H1 (cell line): Measurements from ENCODE around the gene ACAP3.

Experiments
- EZH2 ChIP-seq: fragments of 200-600 bp; sonication (generic); IDR thresholded peaks from 2 replicates; pipeline ENCODE4 v1.7.1; 2012; ENCODE audit warnings: low read depth, mild to moderate bottlenecking, moderate library complexity, low read length, inconsistent platforms; ENCODE audit not compliant: severe bottlenecking
- RFX5 ChIP-seq: IDR thresholded peaks from 2 replicates; pipeline ENCODE4 v1.6.1; 2011; ENCODE audit warnings: low read depth, low read length, improper control_type of control experiment, borderline replicate concordance
- TF ChIP-seq, protein P1 (sequence below), 3 experiments: IDR thresholded peaks; 1 replicate in 2 of 3; 2 replicates in 1 of 3; pipeline versions ENCODE4 v1.5.1 to v1.6.1; 2011; ENCODE audit warnings: low read length in 3 of 3, mild to moderate bottlenecking in 3 of 3, inconsistent platforms in 2 of 3, low read depth in 1 of 3, moderate library complexity in 1 of 3; ENCODE audit not compliant: insufficient read depth in 1 of 3; ENCODE audit errors: control extremely low read depth in 1 of 3
- TF ChIP-seq, protein P2 (sequence below): IDR thresholded peaks from 2 replicates; pipeline ENCODE4 v1.6.1; 2011; ENCODE audit warnings: low read length, improper control_type of control experiment

DNA sequence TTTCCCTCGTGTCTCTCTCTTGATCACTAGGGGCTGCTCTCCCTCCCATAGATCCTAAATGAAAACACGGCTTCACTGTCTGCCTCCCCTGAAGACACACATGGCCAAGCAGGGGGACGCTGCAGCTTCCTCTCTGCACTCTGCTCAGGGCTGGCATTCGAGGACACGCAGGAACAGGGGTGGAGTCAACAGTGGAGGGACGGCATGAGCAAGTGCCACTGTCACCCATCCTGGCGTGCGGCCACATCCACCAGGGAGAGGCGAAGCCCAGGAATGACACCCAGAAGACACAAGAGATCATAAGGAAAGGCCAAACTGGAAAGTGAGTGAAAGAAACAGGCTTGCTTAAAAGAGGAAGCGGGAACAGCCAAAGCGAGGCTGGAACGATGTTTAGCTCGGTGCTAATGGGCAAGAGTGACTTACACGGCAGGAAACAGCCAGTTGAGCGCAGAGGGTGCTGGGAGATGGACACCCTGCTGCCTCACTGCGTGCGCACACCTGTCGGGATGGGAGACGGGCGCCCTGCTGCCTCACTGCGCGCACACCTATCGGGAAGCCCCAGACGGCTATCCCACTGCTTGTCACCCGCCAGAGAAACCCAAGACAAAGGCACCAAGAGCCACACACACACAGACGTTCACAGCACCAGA lies 47.7 kb downstream of the ACAP3 start:
- TF ChIP-seq EZH2 (no peak), RFX5 (no peak)
- TF ChIP-seq, protein P1, sequence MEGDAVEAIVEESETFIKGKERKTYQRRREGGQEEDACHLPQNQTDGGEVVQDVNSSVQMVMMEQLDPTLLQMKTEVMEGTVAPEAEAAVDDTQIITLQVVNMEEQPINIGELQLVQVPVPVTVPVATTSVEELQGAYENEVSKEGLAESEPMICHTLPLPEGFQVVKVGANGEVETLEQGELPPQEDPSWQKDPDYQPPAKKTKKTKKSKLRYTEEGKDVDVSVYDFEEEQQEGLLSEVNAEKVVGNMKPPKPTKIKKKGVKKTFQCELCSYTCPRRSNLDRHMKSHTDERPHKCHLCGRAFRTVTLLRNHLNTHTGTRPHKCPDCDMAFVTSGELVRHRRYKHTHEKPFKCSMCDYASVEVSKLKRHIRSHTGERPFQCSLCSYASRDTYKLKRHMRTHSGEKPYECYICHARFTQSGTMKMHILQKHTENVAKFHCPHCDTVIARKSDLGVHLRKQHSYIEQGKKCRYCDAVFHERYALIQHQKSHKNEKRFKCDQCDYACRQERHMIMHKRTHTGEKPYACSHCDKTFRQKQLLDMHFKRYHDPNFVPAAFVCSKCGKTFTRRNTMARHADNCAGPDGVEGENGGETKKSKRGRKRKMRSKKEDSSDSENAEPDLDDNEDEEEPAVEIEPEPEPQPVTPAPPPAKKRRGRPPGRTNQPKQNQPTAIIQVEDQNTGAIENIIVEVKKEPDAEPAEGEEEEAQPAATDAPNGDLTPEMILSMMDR (IDR thresholded peaks at IDR 0.05; ENCODE audit: control extremely low read depth in 1 of 3, insufficient read depth in 1 of 3, low read depth in 1 of 3, low read length in 3 of 3): no peak
- TF ChIP-seq, protein P2, sequence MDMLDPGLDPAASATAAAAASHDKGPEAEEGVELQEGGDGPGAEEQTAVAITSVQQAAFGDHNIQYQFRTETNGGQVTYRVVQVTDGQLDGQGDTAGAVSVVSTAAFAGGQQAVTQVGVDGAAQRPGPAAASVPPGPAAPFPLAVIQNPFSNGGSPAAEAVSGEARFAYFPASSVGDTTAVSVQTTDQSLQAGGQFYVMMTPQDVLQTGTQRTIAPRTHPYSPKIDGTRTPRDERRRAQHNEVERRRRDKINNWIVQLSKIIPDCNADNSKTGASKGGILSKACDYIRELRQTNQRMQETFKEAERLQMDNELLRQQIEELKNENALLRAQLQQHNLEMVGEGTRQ: no peak
